ENCODE data around the gene SH3GL1. TPM values are rescaled to one million over a fixed set of nuclear protein-coding genes. Genes with fewer than 3 reads are reported as not detected.

The SH3GL1 gene
- total and polyA plus RNA-seq, 9 of the 15 experiments (the other 6 are each of a cell fraction or from before 2014, with no cell fraction given): 1.7 to 75.3 (median 25.7) TPM

DNA sequence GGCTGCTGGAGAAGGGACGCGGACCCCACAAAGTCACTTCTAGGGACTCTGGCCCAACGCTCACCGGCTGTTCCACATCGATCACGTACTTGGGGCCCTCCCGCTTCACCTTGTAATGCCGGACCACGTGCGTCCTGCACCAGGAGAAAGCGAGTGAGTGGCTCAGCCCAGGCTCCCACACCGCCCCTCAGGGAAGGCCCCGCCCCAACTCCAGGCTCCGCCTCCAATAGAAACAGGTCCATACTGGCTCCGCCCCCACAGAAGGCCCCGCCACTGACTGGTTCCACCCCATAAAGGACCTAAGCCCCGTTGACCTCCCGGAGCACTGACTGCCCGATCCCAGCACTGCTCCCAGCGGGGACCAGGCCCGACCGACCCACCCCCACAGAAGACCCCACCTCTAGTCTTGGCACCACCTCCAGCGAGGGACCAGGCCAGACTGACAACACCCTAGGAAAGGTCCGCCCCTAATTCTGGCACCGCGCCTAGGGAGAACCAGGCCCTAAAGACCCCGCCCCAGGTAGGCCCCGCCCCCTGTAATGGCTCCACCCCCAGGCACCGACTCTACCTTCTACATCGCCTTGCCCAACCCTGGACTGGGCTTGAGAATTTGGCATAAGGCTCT, 73.0 kb downstream of the SH3GL1 start (continued):
- TF ChIP-seq, protein P1, sequence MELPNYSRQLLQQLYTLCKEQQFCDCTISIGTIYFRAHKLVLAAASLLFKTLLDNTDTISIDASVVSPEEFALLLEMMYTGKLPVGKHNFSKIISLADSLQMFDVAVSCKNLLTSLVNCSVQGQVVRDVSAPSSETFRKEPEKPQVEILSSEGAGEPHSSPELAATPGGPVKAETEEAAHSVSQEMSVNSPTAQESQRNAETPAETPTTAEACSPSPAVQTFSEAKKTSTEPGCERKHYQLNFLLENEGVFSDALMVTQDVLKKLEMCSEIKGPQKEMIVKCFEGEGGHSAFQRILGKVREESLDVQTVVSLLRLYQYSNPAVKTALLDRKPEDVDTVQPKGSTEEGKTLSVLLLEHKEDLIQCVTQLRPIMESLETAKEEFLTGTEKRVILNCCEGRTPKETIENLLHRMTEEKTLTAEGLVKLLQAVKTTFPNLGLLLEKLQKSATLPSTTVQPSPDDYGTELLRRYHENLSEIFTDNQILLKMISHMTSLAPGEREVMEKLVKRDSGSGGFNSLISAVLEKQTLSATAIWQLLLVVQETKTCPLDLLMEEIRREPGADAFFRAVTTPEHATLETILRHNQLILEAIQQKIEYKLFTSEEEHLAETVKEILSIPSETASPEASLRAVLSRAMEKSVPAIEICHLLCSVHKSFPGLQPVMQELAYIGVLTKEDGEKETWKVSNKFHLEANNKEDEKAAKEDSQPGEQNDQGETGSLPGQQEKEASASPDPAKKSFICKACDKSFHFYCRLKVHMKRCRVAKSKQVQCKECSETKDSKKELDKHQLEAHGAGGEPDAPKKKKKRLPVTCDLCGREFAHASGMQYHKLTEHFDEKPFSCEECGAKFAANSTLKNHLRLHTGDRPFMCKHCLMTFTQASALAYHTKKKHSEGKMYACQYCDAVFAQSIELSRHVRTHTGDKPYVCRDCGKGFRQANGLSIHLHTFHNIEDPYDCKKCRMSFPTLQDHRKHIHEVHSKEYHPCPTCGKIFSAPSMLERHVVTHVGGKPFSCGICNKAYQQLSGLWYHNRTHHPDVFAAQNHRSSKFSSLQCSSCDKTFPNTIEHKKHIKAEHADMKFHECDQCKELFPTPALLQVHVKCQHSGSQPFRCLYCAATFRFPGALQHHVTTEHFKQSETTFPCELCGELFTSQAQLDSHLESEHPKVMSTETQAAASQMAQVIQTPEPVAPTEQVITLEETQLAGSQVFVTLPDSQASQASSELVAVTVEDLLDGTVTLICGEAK (IDR thresholded peaks at IDR 0.05): no peak
- TF ChIP-seq, protein P1 (CRISPR knock-in tag; IDR thresholded peaks at IDR 0.05): no peak
- TF ChIP-seq, protein P2, sequence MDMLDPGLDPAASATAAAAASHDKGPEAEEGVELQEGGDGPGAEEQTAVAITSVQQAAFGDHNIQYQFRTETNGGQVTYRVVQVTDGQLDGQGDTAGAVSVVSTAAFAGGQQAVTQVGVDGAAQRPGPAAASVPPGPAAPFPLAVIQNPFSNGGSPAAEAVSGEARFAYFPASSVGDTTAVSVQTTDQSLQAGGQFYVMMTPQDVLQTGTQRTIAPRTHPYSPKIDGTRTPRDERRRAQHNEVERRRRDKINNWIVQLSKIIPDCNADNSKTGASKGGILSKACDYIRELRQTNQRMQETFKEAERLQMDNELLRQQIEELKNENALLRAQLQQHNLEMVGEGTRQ (CRISPR knock-in tag; IDR thresholded peaks at IDR 0.05): peak; percentile 54; the same call in 1 of the 2 replicates
- TF ChIP-seq NFIC (IDR thresholded peaks at IDR 0.05): peak; percentile 94
- TF ChIP-seq, protein P3, sequence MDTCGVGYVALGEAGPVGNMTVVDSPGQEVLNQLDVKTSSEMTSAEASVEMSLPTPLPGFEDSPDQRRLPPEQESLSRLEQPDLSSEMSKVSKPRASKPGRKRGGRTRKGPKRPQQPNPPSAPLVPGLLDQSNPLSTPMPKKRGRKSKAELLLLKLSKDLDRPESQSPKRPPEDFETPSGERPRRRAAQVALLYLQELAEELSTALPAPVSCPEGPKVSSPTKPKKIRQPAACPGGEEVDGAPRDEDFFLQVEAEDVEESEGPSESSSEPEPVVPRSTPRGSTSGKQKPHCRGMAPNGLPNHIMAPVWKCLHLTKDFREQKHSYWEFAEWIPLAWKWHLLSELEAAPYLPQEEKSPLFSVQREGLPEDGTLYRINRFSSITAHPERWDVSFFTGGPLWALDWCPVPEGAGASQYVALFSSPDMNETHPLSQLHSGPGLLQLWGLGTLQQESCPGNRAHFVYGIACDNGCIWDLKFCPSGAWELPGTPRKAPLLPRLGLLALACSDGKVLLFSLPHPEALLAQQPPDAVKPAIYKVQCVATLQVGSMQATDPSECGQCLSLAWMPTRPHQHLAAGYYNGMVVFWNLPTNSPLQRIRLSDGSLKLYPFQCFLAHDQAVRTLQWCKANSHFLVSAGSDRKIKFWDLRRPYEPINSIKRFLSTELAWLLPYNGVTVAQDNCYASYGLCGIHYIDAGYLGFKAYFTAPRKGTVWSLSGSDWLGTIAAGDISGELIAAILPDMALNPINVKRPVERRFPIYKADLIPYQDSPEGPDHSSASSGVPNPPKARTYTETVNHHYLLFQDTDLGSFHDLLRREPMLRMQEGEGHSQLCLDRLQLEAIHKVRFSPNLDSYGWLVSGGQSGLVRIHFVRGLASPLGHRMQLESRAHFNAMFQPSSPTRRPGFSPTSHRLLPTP (IDR thresholded peaks at IDR 0.05; ENCODE audit: borderline replicate concordance, extremely low read depth, insufficient read length): no peak
- TF ChIP-seq ZEB2 (IDR thresholded peaks at IDR 0.05): 0 out of 2 replicates have a peak, but pooled peaks have one; percentile 38
- TF ChIP-seq, protein P4, sequence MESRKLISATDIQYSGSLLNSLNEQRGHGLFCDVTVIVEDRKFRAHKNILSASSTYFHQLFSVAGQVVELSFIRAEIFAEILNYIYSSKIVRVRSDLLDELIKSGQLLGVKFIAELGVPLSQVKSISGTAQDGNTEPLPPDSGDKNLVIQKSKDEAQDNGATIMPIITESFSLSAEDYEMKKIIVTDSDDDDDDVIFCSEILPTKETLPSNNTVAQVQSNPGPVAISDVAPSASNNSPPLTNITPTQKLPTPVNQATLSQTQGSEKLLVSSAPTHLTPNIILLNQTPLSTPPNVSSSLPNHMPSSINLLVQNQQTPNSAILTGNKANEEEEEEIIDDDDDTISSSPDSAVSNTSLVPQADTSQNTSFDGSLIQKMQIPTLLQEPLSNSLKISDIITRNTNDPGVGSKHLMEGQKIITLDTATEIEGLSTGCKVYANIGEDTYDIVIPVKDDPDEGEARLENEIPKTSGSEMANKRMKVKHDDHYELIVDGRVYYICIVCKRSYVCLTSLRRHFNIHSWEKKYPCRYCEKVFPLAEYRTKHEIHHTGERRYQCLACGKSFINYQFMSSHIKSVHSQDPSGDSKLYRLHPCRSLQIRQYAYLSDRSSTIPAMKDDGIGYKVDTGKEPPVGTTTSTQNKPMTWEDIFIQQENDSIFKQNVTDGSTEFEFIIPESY (CRISPR knock-in tag; IDR thresholded peaks at IDR 0.05): peak; percentile 38; the same call in 1 of the 2 replicates
- TF ChIP-seq HDAC8 (tag; IDR thresholded peaks at IDR 0.05): 0 out of 2 replicates have a peak, but pooled peaks have one; percentile 47
- TF ChIP-seq L3MBTL2 (IDR thresholded peaks at IDR 0.05): peak; percentile 94
- TF ChIP-seq RBFOX2 (IDR thresholded peaks at IDR 0.05; ENCODE audit: low read depth, low read length): peak; percentile 86
- TF ChIP-seq MTA3 (IDR thresholded peaks at IDR 0.05; ENCODE audit: borderline replicate concordance): 0 out of 2 replicates have a peak, but pooled peaks have one; percentile 13

Data from K562 (cell line).